GM12892 (cell line): ENCODE results near the gene GSDMA. TPM values are rescaled to one million over a fixed set of nuclear protein-coding genes. Genes with fewer than 3 reads are reported as not detected.

ENCODE experiments used
- DNase-seq: peaks from one replicate; pipeline ENCODE4 v3.0.0; 2011; ENCODE audit not compliant: insufficient read length
- FAIRE-seq: peaks from 2 replicates; lab custom pipeline; 2011; peaks lifted over from hg19 to GRCh38; lab: Jason Lieb, UNC
- POLR2A ChIP-seq: IDR thresholded peaks from 2 replicates; pipeline ENCODE4 v1.6.1; 2011; ENCODE audit warnings: low read depth, low read length, control low read depth
- POLR2AphosphoS5 ChIP-seq: IDR thresholded peaks from 2 replicates; pipeline ENCODE4 v1.6.1; 2011; ENCODE audit warnings: low read depth, low read length, control low read depth
- TAF1 ChIP-seq: IDR thresholded peaks from 2 replicates; pipeline ENCODE4 v1.6.1; 2011; ENCODE audit warnings: low read depth, mild to moderate bottlenecking, control low read depth, low read length, borderline replicate concordance
- polyA plus RNA-seq: library from polyadenylated mRNA; unstranded; fragments of >200 nt; gene quantifications from one replicate; pipeline ENCODE4 v1.2.1, GENCODE V29; 2012; ENCODE audit warnings: missing spikeins, inconsistent platforms; ENCODE audit not compliant: missing spikeins

The GSDMA gene, protein sequence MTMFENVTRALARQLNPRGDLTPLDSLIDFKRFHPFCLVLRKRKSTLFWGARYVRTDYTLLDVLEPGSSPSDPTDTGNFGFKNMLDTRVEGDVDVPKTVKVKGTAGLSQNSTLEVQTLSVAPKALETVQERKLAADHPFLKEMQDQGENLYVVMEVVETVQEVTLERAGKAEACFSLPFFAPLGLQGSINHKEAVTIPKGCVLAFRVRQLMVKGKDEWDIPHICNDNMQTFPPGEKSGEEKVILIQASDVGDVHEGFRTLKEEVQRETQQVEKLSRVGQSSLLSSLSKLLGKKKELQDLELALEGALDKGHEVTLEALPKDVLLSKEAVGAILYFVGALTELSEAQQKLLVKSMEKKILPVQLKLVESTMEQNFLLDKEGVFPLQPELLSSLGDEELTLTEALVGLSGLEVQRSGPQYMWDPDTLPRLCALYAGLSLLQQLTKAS
- not detected for polyA plus RNA-seq

DNA sequence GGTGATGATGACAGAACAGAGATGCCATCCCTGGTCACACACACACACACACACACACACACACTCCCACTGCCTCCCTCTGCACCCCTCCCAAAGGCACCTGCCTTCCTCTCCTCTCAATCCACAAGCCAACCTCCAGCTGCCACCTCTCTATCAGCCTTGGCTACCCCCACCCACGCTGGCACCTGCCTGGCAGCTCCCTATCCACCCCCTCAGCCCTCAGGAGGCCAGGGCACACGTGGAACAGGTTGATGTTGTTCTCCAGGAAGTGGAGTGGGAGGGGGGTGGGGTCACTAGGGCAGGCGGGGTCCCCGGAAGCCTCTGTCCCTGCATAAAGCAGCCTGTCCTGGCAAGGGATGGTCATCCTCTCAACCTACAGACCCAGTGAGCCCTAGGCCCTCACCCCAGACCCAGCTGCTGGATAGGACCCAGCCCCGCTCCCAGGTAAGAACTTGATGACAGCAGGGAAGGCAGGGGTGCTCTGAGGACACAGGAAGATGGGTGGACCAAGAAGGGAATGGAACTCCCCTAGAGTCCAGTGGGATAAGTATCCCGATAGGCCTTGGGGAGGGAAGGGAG, at the start of gene GSDMA:
Gene GSDMA, plus strand, starts transcription at position 363 of the 579 bp plus-strand sequence. CDS start 2,684 bp downstream, outside the sequence.
- no peak for DNase-seq
- no peak for FAIRE-seq
- TF ChIP-seq TAF1, result no peak
- TF ChIP-seq POLR2A, result no peak
- TF ChIP-seq POLR2AphosphoS5, result no peak

- FAIRE-seq, result no peak
- no peak for DNase-seq
These were observed 48.8 kb upstream of the GSDMA start for GRCh38 chr17:39913989-39914388.

DNA sequence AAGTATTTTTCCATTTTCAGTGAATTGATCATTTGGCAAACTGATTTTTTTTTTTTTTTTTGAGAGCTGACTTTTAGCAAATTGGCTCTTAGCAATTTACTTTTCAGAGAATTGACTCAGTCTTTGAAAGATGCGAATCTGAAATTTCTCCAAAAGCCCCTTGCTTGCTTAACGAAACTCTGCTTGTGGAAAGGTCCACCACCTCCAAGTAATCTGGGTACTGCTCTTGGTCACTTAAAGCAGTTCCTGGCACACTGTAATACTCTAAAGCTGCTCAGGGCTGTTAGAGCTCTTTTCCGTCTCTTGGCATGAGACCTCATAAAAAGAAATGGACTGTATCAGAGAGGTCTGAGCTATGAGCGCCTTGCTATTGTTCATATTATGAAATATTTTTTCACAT, 47.2 kb upstream of the GSDMA start:
- no peak for DNase-seq
- TF ChIP-seq POLR2A (no peak), TAF1 (no peak), POLR2AphosphoS5 (no peak)
- FAIRE-seq, result no peak

More at GRCh38 chr17:39913989-39914388, 48.8 kb upstream of the GSDMA start:
- no peak for TF ChIP-seq POLR2A
- TF ChIP-seq POLR2AphosphoS5, result no peak
- TF ChIP-seq TAF1, result no peak

- no peak for DNase-seq
- TF ChIP-seq POLR2AphosphoS5 (no peak), POLR2A (no peak), TAF1 (no peak)
- no peak for FAIRE-seq
These were observed 45.9 kb upstream of the GSDMA start for GRCh38 chr17:39916918-39917317.

GRCh38 chr17:39919087-39919683, 43.6 kb upstream of the GSDMA start:
- TF ChIP-seq TAF1 (no peak), POLR2AphosphoS5 (no peak), POLR2A (no peak)
- FAIRE-seq, result no peak

DNA sequence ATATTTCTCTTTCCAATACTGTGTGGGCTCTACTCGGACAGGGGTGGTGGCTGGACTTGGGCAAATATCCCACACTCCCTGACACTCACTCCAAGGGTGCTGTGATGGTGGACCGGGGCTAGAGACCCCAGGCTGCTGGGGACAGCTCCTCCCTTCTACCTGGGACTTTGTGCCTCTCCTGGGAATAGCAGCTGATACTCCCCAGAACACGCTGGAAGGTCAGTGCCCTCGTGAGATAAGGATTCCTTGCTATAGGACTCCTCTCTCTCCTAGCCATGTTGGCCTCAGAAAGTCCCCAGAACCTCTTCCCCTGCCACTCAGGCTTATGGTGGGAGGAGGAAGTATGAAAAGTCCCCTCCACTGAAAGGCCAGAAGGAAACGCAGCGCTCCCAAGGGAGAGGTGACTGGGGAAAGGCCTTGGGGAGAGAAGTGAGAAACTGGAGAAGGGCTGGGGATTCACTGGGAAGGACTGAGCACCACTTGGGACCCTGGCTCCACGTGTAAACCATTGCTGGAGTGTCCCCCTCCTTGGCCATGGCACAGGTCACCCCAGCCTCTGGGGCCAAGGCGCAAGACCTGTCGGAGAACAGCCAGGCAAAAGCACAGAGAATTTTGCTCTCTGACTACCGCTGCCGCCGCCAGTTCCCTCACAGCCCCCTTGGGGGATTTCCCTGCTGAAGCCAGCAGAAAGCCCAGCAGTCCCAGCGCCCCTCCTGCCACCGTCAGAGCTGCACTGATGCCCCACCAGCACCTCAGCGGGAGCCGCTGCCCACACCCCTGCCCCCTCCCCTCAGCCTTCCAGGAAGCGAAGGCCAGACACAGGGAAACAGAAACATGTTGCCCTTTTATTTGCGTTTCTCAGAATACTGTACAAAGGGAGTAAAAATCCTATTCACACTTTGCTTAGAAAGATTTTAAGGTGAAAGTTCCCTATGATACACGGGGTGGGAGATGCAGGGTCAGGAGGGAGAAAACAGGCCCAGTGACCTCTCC, 42.3 kb upstream of the GSDMA start:
- DNase-seq (peak; percentile 54), FAIRE-seq (peak; percentile 30)
- TF ChIP-seq POLR2A (no peak), TAF1 (no peak), POLR2AphosphoS5 (no peak)

More at GRCh38 chr17:39919087-39919683, 43.6 kb upstream of the GSDMA start:
- DNase-seq, result no peak

DNA sequence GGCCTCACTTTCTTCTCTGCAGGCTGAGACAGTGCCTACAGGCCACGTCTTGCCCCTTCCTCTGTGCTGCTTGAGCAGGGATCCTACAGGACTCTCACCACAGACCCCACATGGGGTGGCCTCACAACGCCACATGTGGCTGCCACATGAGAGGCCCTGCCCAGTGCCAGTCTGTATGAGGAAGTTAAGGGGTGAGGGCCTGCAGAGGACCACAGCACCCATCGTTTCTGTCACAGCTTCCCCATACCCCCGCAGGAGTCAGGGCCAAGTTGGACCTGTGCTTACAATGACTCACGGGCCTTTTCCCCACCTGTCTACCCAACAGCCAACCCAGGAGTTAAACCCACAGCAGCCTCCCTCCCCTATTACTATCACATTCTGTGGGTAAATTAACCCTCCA, 41.5 kb upstream of the GSDMA start:
- TF ChIP-seq TAF1 (no peak), POLR2AphosphoS5 (no peak), POLR2A (no peak)
- DNase-seq (no peak), FAIRE-seq (peak; percentile 70)

GRCh38 chr17:39922006-39922405, 40.8 kb upstream of the GSDMA start:
- no peak for DNase-seq
- no peak for TF ChIP-seq TAF1
- no peak for TF ChIP-seq POLR2A
- TF ChIP-seq POLR2AphosphoS5, result no peak
- FAIRE-seq, result no peak

DNA sequence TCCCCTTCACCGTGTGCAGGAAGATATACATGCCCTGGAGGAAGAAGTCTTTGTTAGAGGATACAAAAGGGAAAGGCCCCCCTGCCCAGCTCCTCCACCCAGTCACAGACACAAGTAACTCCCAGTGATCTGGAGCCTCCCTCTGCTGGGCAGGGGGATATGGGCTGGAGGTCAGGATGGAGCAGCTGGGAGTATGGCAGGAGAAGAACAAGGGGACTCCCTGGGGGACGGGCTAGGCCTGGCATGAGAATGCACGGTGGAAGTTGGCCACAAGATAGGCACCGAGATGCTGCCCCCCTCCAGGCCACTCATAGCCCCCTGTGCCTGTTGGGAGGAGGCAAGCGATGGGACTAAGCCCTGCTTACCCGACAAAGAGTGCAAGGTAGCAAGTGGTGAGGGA, 39.6 kb upstream of the GSDMA start:
- FAIRE-seq (no peak), DNase-seq (no peak)
- TF ChIP-seq TAF1 (no peak), POLR2A (no peak), POLR2AphosphoS5 (no peak)

- DNase-seq (no peak), FAIRE-seq (no peak)
- TF ChIP-seq POLR2A (no peak), POLR2AphosphoS5 (no peak), TAF1 (no peak)
These were observed 38.7 kb upstream of the GSDMA start for GRCh38 chr17:39923836-39924690.

DNA sequence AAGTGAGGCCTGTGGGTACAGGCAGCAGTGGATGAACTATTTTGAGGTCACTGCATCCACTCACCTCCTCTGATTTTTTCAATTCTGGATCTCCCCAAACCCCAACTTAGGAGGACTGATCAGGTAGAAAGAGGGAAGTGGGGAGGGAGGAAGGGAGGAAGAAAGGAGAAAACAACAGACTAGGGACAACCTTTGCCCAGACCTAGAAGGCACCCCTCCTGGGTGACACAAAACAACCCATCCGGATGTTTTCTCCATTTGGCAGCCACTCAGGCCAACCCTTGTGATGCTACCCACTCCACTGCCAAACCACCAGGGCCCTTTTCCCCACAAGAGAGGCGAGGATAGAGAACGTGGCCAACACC, 38.1 kb upstream of the GSDMA start:
- DNase-seq, result no peak
- TF ChIP-seq POLR2A, result no peak
- no peak for TF ChIP-seq POLR2AphosphoS5
- TF ChIP-seq TAF1, result no peak
- no peak for FAIRE-seq
